Measurements from ENCODE around the gene MIDN. TPM values are rescaled to one million over a fixed set of nuclear protein-coding genes. Genes with fewer than 3 reads are reported as not detected.

The MIDN gene
- total RNA-seq, 4 donors from 2014 or later, result 12.4 to 65.0 (median 40.4) TPM

- Histone ChIP-seq H3K27me3 (peaks cover 15 to 56% (median 21%) of the 10 kb centered on the region in 4 donors), H3K4me3 (no peak overlapping the region), H3K9me3 (no peaks in the 10 kb centered on the region), H3K4me1 (peaks cover 7 to 59% (median 22%) of the 10 kb centered on the region in 3 donors), H3K36me3 (peaks cover 0 to 15% (median 3%) of the 10 kb centered on the region in 3 donors), H3K27ac (peak overlapping the region in 2 of 4 donors; percentile 60 to 72)
- 50 to 70% methylated on average over 2 to 8 of the region's 29 CpGs for WGBS, 2 donors
- TF ChIP-seq CTCF (IDR thresholded peaks at IDR 0.05), result no peak
- no peak for TF ChIP-seq POLR2A (IDR thresholded peaks at IDR 0.05)
- no peak for DNase-seq
- intact Hi-C loops (cut with DNase I), result loop anchor here (10.0 kb wide), 1 partner anchor 171 kb away; the partner anchor contains the start of gene APC2
These were observed 35.0 kb downstream of the MIDN start for GRCh38 chr19:1283207-1283916.

- WGBS, 2 donors, result no CpG with 5 or more reads among the region's 12 CpGs
- Histone ChIP-seq H3K4me3 (no peak overlapping the region), H3K4me1 (peaks cover 7 to 59% (median 22%) of the 10 kb centered on the region in 3 donors), H3K36me3 (peaks cover 0 to 10% (median 3%) of the 10 kb centered on the region in 3 donors), H3K27ac (peak overlapping the region in 3 of 4 donors; percentile 60 to 72 (median 64)), H3K27me3 (peaks cover 15 to 62% (median 22%) of the 10 kb centered on the region in 4 donors), H3K9me3 (no peaks in the 10 kb centered on the region)
- intact Hi-C loops (cut with DNase I), result loop anchor here (10.0 kb wide), 1 partner anchor 171 kb away; the partner anchor contains the start of gene APC2
- TF ChIP-seq POLR2A (IDR thresholded peaks at IDR 0.05) (no peak), CTCF (IDR thresholded peaks at IDR 0.05) (no peak)
- DNase-seq, result no peak
These were observed 35.5 kb downstream of the MIDN start for GRCh38 chr19:1283917-1284292.

- WGBS, 2 donors, result 40 to 41% methylated on average over 12 to 14 of the region's 20 CpGs
- peak overlapping the region; percentile 5 to 72 (median 62) for H3K27ac ChIP-seq
- peaks cover 0 to 4% (median under 1%) of the 10 kb centered on the region in 3 donors for H3K36me3 ChIP-seq
- no peak for DNase-seq
- intact Hi-C loops (cut with DNase I), result loop anchor here (10.0 kb wide), 1 partner anchor 170 kb away; the partner anchor contains the start of gene APC2
- no peak for TF ChIP-seq CTCF (IDR thresholded peaks at IDR 0.05)
- TF ChIP-seq POLR2A (IDR thresholded peaks at IDR 0.05), result no peak
- H3K4me3 ChIP-seq, result no peak overlapping the region
- peaks cover 15 to 67% (median 22%) of the 10 kb centered on the region in 4 donors for H3K27me3 ChIP-seq
- H3K9me3 ChIP-seq, result no peaks in the 10 kb centered on the region
- H3K4me1 ChIP-seq, result peaks cover 7 to 58% (median 22%) of the 10 kb centered on the region in 3 donors
These were observed 36.1 kb downstream of the MIDN start for GRCh38 chr19:1284293-1284978.

- intact Hi-C loops (cut with DNase I), result loop anchor here (10.0 kb wide), 1 partner anchor 170 kb away; the partner anchor contains the start of gene APC2
- 67 to 100% methylated on average over 1 to 8 of the region's 51 CpGs for WGBS, 2 donors
These were observed 36.8 kb downstream of the MIDN start for GRCh38 chr19:1284979-1285736.

More at GRCh38 chr19:1284979-1285736, 36.8 kb downstream of the MIDN start:
- no peak for TF ChIP-seq POLR2A (IDR thresholded peaks at IDR 0.05)
- TF ChIP-seq CTCF (IDR thresholded peaks at IDR 0.05), result no peak
- DNase-seq, result no peak
- H3K27me3 ChIP-seq, result peaks cover 15 to 74% (median 23%) of the 10 kb centered on the region in 4 donors
- H3K36me3 ChIP-seq, result no peaks in the 10 kb centered on the region
- peak overlapping the region; percentile 5 to 72 (median 62) for H3K27ac ChIP-seq
- H3K9me3 ChIP-seq, result no peaks in the 10 kb centered on the region
- peak overlapping the region in 1 of 4 donors; percentile 57 for H3K4me3 ChIP-seq
- H3K4me1 ChIP-seq, result peaks cover 7 to 51% (median 22%) of the 10 kb centered on the region in 3 donors
